ENCODE data around the gene PHLDB2.

GRCh38 chr3:111846717-111847116, 12.3 kb upstream of the PHLDB2 start:
- TF ChIP-seq TAF1 (IDR thresholded peaks at IDR 0.05; ENCODE audit: low read depth, low read length) (no peak), POLR2AphosphoS5 (IDR thresholded peaks at IDR 0.05; ENCODE audit: low read depth, low read length) (no peak), POLR2A (IDR thresholded peaks at IDR 0.05; ENCODE audit: low read depth, low read length) (no peak)

All from GM12891 (cell line).